SKM-1 (cell line): ENCODE results near the gene ZNF263.

Experiments
- DNase-seq: peaks from one replicate; lab custom pipeline; 2025; ENCODE audit not compliant: unreplicated experiment; lab: John Stamatoyannopoulos, UW

Gene ZNF263

DNA sequence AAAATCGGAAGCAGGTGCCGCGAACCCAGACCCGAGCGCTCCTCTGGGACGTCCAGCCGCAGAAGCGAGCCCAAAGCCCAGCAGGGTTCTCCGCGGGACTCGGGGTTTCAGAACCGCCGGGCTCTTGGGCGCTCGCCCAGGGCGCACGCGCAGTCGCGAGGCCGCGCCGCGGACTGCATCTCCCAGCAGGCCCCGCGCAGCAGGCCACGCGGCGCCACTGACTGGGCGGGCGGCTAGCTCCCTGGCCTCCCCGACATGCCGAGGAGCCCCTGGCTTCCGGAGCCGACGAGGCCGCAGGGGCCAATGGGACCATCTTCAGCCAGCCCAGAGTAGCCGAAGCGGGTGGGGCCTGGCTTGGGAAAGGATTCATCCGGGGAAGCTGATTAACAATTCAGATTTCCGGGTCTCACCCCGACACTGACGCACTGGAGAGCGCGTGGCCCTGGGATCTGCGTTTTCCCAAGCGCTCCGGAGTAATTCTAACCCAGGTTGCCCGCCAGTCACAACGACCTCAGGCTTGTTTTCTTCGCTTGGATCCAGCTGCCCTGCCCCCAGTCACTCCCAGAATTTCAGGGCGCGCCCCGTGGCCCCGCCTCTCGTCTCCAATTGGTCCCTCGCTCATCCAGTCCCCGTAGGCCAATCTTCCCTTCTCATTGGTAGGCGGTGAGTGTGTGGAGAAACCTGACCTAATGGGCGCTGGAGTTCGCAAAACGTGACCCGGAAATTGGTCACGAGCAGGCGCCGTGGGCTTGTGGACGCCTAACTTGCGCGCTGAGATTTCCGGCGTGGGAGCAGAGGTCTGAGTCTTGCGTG, at the start of gene ZNF263:
Gene ZNF263, plus strand, starts transcription at position 762 of the 813 bp plus-strand sequence. CDS start 328 bp downstream, outside the sequence.
- DNase-seq: peak; percentile 98

GRCh38 chr16:3234543-3234856, 48.8 kb upstream of the ZNF263 start:
- DNase-seq: no peak

GRCh38 chr16:3234857-3235561, 48.3 kb upstream of the ZNF263 start, which contains the start of gene ZNF200:
Gene ZNF200 (minus strand): TSS chr16:3235158. CDS start chr16:3233755, 1,403 bp downstream.
- DNase-seq: peak; percentile 90

DNA sequence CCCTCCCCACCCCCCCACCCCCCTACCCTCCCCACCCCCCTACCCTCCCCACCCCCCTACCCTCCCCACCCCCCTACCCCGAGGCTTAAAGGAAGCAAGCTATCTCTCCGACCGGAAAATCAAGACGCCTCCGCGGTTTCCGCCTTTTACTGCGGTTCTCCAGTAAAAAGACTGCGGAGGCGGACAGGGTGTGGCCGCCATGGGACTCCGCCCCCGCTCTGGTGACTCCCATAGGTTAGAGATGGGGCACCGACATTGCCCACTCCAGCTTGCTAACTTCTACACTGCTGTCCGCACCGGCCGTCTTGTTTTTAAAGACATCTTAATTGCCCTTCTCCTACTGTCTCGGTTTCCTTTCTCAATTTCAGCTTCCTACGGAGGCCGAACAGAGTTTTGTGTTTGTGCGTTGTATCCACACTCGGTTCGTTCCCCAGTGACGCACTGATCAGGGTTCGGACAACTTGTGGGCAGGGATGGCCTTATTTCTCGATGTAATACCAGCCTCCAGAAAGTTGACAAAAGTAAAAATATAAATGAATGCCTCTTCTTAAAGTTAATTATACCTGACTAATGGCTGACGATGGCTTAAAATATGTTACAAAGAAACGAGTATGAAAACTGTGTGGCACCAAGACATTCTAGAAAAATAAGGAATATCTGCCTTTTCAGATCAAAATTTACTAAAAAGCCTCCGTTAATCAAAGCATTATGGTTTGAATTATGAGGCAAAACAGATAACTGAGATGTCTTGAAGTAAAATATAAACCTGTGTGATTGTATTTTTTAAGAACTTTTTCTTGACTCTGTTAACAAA, 47.2 kb upstream of the ZNF263 start:
- DNase-seq: no peak

DNA sequence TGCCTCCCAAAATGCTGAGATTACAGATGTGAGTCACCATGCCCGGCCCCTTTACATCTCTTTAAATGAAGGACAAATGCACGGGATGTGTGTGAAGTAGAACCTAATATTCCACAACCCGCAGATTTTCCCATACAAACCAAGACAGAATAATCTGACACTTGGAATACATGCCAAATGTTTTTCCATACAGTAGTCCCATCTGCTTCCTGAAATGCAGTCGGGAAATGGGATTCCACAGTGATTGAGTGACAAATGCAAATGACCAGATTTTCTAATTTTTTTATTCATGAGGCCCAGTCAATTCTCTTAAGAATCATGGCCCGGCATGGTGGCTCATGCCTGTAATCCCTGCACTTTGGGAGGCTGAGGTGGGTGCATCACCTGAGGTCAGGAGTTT, 41.5 kb upstream of the ZNF263 start:
- no peak for DNase-seq

GRCh38 chr16:3242709-3243108, 40.6 kb upstream of the ZNF263 start:
- DNase-seq: peak; percentile 57

DNA sequence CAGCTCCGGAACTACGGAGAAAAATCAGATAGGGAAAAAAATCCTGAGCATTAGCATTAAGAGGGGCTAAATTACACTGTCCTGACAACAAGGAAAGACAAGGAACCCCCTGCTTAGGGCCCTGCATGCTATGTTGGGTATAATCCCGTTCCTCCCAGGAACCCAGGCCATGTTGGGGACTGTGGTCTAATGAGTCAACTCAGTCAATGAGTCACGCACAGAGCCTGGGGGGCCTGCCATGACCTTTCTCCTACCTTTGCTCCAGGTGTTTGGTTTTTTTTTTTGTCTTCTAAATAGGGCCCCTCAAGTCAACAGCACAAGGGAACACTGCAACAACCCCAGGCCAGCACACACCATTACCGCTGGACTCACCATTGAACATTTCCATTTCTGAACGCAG, 39.4 kb upstream of the ZNF263 start:
- no peak for DNase-seq

- DNase-seq: no peak
These were observed 37.3 kb upstream of the ZNF263 start for GRCh38 chr16:3246002-3246401.

DNA sequence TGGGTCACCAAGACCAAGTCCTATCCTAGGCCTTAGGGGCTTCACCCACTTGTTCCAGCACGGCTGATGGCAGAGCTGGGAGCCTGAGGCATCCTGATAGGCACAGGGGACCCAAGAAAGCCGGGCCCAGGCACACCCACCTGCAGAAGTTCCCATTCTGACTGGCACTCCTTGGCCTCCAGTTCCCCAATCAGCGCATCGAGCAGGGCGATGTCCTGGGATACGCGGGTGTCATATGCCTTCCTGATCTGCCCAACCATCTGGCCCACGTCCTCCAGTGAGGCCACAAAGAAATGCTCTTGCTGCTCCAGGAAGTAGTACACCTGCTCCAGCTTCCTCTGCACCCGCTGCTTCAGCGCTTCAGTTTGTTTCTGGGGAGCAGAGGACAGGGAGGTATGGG, 36.4 kb upstream of the ZNF263 start:
- DNase-seq: no peak

GRCh38 chr16:3248596-3248995, 34.7 kb upstream of the ZNF263 start:
- DNase-seq: no peak

GRCh38 chr16:3249020-3249419, 34.3 kb upstream of the ZNF263 start:
- DNase-seq: no peak

DNA sequence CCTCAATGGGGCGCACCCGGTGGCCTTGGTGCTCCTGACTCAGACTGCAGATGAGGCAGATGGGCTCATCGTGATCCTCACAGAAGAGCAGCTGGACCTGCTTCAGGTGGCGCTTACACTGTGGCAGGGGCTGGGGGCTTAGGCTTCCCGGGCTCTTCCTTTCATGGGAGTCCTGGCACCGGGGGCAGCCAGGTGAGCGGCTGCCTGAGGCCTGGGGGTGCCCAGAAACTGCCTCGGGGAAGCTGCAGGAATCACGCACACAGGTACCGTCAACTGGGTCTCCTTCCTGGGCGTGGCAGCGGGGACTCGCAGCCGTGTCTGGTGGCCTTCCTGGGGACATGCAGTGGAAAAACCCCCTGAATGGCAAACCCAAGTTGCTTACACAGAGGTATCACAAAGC, 33.8 kb upstream of the ZNF263 start:
- DNase-seq: no peak

- DNase-seq: no peak
These were observed 30.3 kb upstream of the ZNF263 start for GRCh38 chr16:3252967-3253366.

DNA sequence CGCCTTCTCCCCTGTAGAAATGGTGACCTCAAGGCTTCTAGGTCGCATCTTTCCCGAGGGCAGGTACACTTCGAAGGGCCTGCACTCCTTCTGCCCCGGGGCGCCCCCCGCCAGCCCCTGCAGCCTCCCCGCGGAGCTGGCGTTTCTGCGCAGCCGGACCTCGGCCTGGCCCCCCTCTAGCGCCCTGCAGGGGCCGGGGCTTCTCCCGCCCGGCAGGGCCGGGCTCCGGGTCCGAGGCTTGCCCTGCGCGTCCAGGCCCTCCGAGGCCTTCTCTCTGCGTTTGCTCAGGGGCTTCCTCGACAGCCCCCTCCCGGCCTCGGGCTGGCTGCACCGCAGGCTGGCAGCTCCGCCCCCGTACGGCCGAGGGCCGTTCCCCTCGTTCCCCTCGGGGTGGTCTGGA, 29.0 kb upstream of the ZNF263 start:
- DNase-seq: no peak

GRCh38 chr16:3256146-3256865, 27.0 kb upstream of the ZNF263 start, which contains the start of gene MEFV:
Gene MEFV (minus strand): TSS chr16:3256633. CDS start chr16:3256587, 46 bp downstream.
- peak; percentile 50 for DNase-seq

DNA sequence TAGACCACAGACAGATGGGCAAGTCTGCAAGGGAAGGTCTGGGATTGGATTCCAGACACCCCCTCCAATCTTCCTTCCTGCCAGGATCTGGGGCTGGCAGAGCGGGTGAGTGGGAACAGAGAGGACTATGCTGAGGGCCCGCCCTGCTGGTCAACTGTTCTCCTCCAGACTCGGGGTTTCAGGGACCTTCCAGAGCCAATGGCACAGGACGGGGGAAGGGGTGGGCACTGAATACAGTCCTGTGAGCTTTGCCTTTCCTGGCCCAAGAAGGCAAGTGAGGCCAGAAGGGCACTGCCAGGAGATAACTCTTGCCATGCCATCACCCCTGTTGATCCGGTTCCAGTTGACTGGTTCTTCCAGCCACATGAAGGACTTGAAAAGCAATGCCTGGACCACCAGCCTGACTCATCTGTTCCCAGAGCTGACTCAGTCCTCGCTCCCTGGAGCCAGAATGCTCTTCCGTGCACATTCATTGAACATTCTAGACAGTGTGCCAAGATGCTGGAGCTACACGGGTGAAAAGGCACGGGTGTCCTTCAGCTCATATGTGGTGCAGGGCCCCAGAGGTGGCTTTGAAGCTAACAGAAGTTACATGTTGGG, 26.3 kb upstream of the ZNF263 start:
- DNase-seq: no peak

GRCh38 chr16:3259836-3260235, 23.5 kb upstream of the ZNF263 start:
- DNase-seq: no peak

GRCh38 chr16:3262517-3262916, 20.8 kb upstream of the ZNF263 start:
- no peak for DNase-seq

- DNase-seq: peak; percentile 95
These were observed 18.9 kb upstream of the ZNF263 start for GRCh38 chr16:3264137-3265036.
